Stimulated activated CD8-positive, alpha-beta memory T cell treated with anti-CD3 and anti-CD28 coated beads, Interleukin-4, amount 100 ng/mL, for 4 hours (primary cell): ENCODE results near the gene WNT2.
"Not testable (repeated sequence)": the region's sequence is repeated elsewhere in the genome, so short reads cannot be mapped to it uniquely, and the experiment has no call there.

Source experiments
- DNase-seq, 2 donors: peaks; one replicate each; pipeline ENCODE4 v3.0.0-alpha.2; 2020; ENCODE audit warnings: low read depth in 2 of 2, low spot score in 1 of 2

The WNT2 gene

GRCh38 chr7:117269417-117269816 is 53.4 kb downstream of the WNT2 start:
- DNase-seq = no peak

- DNase-seq = no peak
These were observed 58.1 kb downstream of the WNT2 start for GRCh38 chr7:117264716-117265115.

GRCh38 chr7:117262546-117262945 is 60.3 kb downstream of the WNT2 start:
- no peak for DNase-seq

- no peak for DNase-seq
These were observed 63.2 kb downstream of the WNT2 start for GRCh38 chr7:117259615-117260014.

GRCh38 chr7:117251687-117252086 is 71.2 kb downstream of the WNT2 start:
- no peak for DNase-seq

GRCh38 chr7:117250801-117251200 is 72.1 kb downstream of the WNT2 start:
- DNase-seq = no peak

- no peak for DNase-seq
These were observed 72.6 kb downstream of the WNT2 start for GRCh38 chr7:117250245-117250644.

- DNase-seq = no peak
These were observed 73.2 kb downstream of the WNT2 start for GRCh38 chr7:117249696-117250095.

GRCh38 chr7:117248829-117249228 is 74.0 kb downstream of the WNT2 start:
- no peak for DNase-seq

- DNase-seq = no peak
These were observed 75.0 kb downstream of the WNT2 start for GRCh38 chr7:117247809-117248208.

- DNase-seq = not testable (repeated sequence)
These were observed 77.2 kb downstream of the WNT2 start for GRCh38 chr7:117245703-117246102.

- no peak for DNase-seq
These were observed 79.5 kb downstream of the WNT2 start for GRCh38 chr7:117243390-117243789.

GRCh38 chr7:117241088-117241487 is 81.8 kb downstream of the WNT2 start:
- no peak for DNase-seq

GRCh38 chr7:117238937-117239336 is 83.9 kb downstream of the WNT2 start:
- DNase-seq = no peak

- no peak for DNase-seq
These were observed 84.4 kb downstream of the WNT2 start for GRCh38 chr7:117238472-117238871.

- no peak for DNase-seq
These were observed 85.2 kb downstream of the WNT2 start for GRCh38 chr7:117237646-117238045.

- DNase-seq = no peak
These were observed 91.9 kb downstream of the WNT2 start for GRCh38 chr7:117231047-117231359.

GRCh38 chr7:117230276-117231046 is 92.4 kb downstream of the WNT2 start:
- DNase-seq = no peak

GRCh38 chr7:117229350-117229749 is 93.5 kb downstream of the WNT2 start:
- no peak for DNase-seq

GRCh38 chr7:117227091-117227490 is 95.8 kb downstream of the WNT2 start:
- DNase-seq = no peak

- no peak for DNase-seq
These were observed 97.3 kb downstream of the WNT2 start for GRCh38 chr7:117225536-117225935.
